ENCODE measurements around the gene DGLUCY.
"Not testable (repeated sequence)": the region's sequence is repeated elsewhere in the genome, so short reads cannot be mapped to it uniquely, and the experiment has no call there.

- TF ChIP-seq, protein P1, sequence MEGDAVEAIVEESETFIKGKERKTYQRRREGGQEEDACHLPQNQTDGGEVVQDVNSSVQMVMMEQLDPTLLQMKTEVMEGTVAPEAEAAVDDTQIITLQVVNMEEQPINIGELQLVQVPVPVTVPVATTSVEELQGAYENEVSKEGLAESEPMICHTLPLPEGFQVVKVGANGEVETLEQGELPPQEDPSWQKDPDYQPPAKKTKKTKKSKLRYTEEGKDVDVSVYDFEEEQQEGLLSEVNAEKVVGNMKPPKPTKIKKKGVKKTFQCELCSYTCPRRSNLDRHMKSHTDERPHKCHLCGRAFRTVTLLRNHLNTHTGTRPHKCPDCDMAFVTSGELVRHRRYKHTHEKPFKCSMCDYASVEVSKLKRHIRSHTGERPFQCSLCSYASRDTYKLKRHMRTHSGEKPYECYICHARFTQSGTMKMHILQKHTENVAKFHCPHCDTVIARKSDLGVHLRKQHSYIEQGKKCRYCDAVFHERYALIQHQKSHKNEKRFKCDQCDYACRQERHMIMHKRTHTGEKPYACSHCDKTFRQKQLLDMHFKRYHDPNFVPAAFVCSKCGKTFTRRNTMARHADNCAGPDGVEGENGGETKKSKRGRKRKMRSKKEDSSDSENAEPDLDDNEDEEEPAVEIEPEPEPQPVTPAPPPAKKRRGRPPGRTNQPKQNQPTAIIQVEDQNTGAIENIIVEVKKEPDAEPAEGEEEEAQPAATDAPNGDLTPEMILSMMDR (IDR thresholded peaks at IDR 0.05): not testable (repeated sequence)
- not testable (repeated sequence) for TF ChIP-seq POLR2A, EP300 (IDR thresholded peaks at IDR 0.05)
Measured at GRCh38 chr14:91182753-91183152, 68.9 kb downstream of the DGLUCY start.

Data from ovary (tissue), 3 donors.